ENCODE data around the gene ADSS2. TPM values are rescaled to one million over a fixed set of nuclear protein-coding genes. Genes with fewer than 3 reads are reported as not detected.
A peak's percentile ranks its signal among the peaks of the same experiment; 100 is the strongest.
"Not testable (repeated sequence)": the region's sequence is repeated elsewhere in the genome, so short reads cannot be mapped to it uniquely, and the experiment has no call there.

The ADSS2 gene
- 43.3 and 53.1 TPM in 2 replicates for total RNA-seq (2014; rRNA removed; shearing (Covaris generic))
- polyA plus RNA-seq (2015; cell fraction: cytosol; rRNA removed): 58.8 and 65.1 TPM in 2 replicates
- 59.9 and 60.2 TPM in 2 replicates for polyA plus RNA-seq (2015; cell fraction: nucleus; rRNA removed)

DNA sequence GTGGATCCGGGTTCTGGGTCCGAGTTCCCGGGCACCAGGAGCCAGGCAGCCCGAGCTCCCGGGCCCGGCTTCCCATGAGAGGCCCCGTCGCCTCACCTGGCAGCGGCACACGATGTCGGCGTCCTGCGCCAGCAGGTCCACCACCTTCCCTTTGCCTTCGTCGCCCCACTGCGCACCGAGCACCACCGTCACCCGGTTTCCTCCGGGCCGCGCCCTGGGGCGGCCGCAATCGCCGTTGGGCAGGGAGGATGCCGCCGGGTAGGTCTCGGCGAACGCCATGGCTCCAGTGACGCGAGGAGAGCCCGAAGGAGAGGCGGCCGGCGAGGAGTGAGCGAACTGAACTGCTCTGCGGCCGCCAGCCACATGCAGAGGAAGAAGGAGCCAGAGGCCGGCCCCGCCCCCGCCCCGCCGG lies at the start of gene ADSS2:
ADSS2 (minus strand) TSS at position 371 of the 412 bp plus-strand sequence; CDS start at position 279, 92 bp downstream.
- no peak for DNase-seq (ENCODE audit: low read depth)

DNA sequence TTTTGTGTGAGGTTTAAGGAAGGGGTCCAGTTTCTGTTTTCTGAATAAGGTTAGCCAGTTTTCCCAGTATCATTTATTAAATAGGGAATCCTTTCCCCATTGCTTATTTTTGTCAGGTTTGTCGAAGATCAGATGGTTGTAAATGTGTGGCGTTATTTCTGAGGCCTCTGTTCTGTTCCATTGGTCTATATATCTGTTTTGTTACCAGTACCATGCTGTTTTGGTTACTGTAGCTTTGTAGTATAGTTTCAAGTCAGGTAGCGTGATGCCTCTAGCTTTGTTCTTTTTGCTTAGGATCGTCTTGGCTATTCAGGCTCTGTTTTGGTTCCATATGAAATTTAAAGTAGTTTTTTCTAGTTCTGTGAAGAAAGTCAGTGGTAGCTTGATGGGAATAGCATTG lies 48.8 kb upstream of the ADSS2 start:
- DNase-seq (ENCODE audit: low read depth): not testable (repeated sequence)

GRCh38 chr1:244499484-244499883 lies 47.8 kb upstream of the ADSS2 start:
- not testable (repeated sequence) for DNase-seq (ENCODE audit: low read depth)

DNA sequence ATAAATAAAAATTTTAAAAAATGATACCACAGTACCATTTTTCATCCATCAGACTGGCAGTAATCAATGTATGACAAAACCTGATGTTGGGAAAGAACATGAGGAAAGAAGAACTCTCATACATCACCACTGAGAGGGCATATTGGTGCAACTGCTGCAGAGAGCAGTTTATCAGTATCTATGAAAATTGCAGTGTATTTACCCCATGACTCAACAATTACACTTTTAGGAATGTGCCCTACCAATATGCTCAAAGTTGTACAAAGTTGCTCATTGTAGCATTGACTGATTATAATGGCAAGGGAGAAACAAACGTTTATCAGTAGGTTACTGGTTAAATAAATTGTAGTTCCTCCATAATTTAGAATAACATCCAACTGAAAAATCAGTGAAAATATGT lies 46.1 kb upstream of the ADSS2 start:
- no peak for DNase-seq (ENCODE audit: low read depth)

DNA sequence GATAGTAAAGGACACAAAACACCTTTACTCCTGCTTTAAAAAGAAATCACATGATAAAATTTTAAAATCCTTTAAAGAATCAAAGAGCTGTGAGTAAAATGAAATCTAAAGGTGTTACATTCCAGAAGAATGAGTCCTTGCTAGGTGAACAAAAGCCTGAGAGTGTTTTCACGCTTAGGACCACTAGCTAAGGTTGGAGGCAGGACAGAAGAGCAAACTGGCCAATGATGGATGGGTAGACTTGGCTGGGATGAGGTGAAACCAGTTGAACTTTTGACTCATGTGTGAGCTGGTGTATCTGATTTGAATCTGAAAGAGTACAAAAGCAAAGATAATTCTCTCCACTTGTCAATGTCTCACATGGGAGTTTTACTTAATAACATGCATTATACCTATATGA lies 44.5 kb upstream of the ADSS2 start:
- no peak for DNase-seq (ENCODE audit: low read depth)

GRCh38 chr1:244494653-244495052 lies 42.9 kb upstream of the ADSS2 start:
- DNase-seq (ENCODE audit: low read depth): no peak

GRCh38 chr1:244484971-244485370 lies 33.3 kb upstream of the ADSS2 start:
- not testable (repeated sequence) for DNase-seq (ENCODE audit: low read depth)

DNA sequence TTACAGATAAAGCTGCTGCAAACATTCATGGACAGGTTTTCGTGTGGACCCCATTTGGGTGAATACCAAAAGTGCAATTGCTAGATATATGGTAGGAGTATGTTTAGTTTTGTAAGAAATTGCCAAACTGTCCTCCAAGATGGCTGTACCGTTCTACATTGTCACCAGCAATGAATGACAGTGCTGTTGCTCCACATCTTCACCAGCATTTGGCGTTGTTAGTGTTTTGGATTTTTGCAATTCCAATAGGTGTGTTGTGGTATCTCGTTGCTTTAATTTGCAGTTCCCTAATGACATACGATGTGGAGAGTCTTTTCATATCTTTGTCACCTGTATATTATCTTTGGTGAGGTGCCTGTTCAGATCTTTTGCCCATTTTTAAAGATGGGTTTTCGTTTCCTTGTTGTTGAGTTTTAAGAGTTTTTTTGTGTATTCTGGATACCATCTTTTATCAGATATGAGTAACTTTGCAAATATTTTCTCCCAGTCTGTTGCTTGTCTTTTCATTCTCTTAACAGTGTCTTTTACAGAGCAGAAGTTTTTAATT lies 21.4 kb upstream of the ADSS2 start:
- no peak for DNase-seq (ENCODE audit: low read depth)

GRCh38 chr1:244466724-244467123 lies 15.0 kb upstream of the ADSS2 start:
- DNase-seq (ENCODE audit: low read depth): no peak

DNA sequence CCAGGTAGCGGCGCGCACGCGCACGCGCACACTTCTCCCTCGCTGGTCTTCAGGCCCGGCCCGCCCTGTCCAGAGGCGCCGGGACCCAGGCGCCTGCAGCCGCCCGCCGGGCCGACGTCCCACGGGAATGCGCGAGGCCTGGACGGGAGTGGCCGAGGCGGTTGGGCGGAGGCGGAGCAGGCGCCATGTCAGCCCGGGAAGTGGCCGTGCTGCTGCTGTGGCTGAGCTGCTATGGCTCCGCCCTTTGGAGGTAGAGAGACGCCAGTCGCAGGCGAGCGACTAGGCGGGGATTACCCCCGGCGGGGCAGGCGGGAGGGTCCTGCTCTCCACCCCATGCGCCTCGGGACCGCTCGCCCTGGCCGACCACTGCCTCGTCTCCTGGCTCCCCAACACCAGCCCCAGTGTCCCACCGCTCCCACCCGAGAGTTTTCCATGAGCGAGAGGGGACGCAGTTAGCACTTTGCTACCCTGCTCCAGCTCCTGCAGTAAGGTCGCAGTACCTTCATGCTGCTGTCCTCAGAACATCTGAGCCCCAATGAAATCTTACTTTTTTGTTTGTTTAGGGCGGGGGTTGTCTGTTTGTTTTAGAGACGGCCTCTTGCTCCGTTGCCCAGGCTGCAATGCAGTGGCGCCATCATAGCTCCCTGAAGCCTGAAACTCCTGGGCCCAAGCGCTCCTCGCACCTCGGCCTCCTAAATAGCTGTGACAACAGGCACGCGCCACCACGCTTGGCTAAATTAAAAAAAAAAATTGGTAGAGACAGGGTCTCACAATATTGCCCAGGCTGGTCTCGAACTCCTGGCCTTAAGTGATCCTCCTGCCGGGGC lies 9.7 kb upstream of the ADSS2 start, which contains the start of gene CATSPERE:
CATSPERE (plus strand) TSS at position 29 of the 827 bp plus-strand sequence; CDS start at position 186, 157 bp downstream.
- no peak for DNase-seq (ENCODE audit: low read depth)

DNA sequence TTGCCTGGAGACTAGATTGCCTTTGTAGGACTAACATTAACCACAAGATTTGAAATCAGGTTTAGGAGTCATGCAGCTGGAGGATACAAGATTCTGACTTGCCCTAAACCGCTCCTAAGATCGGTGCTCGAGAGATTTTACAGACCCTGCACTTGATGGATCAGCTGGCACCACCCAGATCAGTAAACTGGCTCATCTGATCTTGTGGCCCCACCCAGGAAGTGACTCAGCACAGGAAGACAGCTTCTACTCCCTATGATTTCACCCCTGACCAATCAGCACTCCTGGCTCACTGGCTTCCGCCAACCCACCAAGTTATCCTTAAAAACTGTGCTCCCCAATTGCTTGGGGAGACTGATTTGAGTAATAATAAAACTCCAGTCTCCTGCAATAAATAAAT lies 8.5 kb upstream of the ADSS2 start:
- DNase-seq (ENCODE audit: low read depth): peak; percentile 39

DNA sequence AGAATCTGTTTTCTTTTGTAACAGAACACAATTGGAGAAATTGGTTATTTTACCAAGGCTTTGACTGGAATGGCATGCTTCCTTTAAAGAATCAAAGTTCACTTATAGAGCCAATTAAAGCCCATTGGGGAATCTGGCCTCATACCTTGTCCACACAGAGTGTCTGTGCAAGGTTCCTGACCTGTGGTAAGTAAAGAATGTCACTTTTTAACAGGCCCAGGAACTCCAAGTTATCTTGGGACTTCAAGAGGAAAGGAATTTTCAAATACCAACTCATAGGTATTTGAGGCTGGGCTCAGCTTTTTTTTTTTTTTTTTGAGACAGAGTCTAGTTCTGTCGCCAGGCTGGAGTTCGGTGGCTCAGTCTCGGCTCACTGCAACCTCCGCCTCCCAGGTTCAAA lies 7.1 kb upstream of the ADSS2 start:
- no peak for DNase-seq (ENCODE audit: low read depth)

- DNase-seq (ENCODE audit: low read depth): no peak
These were observed 4.9 kb upstream of the ADSS2 start for GRCh38 chr1:244456586-244456985.

- DNase-seq (ENCODE audit: low read depth): no peak
These were observed 2.7 kb upstream of the ADSS2 start for GRCh38 chr1:244454412-244454811.

DNA sequence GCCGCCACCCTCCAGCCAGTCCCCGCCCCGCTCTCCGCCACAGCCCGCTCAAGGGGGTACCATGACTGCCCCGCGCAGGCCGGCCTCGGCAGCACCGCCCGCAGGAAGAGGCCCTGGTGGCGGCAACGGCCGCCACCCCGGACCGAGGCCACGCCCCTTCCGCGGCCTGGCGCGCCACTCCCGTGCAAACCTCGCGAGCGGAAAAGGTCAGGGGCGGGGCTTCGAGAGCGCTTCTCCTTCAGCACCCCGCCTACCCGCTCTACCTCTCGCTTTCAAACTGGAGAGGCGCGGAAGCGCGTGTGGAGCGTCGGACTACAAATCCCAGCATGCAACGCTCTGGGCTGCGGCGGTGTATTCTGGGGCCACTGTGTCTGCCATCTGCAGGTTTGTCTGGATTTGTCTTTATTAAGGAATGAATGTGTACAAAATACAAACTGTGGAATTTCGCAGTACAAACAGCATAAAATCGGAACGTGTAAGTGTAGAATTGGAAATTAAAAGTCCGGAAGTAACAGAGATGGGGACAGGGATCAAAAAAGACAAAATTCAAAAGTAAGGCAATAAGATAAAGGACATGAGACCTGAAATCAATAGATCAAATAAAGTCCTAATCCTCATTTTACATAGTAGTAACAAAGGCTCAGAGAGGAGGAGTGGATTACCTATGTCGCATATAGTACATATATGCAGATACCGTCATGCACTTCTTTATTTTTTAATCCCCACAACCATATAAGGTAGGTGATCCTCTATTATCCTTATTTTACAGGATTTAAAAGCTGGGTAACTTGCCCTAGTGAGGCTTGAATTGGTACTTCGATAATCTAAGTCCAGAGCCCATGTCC lies 464 bp upstream of the ADSS2 start:
- DNase-seq (ENCODE audit: low read depth): peak; percentile 99

DNA sequence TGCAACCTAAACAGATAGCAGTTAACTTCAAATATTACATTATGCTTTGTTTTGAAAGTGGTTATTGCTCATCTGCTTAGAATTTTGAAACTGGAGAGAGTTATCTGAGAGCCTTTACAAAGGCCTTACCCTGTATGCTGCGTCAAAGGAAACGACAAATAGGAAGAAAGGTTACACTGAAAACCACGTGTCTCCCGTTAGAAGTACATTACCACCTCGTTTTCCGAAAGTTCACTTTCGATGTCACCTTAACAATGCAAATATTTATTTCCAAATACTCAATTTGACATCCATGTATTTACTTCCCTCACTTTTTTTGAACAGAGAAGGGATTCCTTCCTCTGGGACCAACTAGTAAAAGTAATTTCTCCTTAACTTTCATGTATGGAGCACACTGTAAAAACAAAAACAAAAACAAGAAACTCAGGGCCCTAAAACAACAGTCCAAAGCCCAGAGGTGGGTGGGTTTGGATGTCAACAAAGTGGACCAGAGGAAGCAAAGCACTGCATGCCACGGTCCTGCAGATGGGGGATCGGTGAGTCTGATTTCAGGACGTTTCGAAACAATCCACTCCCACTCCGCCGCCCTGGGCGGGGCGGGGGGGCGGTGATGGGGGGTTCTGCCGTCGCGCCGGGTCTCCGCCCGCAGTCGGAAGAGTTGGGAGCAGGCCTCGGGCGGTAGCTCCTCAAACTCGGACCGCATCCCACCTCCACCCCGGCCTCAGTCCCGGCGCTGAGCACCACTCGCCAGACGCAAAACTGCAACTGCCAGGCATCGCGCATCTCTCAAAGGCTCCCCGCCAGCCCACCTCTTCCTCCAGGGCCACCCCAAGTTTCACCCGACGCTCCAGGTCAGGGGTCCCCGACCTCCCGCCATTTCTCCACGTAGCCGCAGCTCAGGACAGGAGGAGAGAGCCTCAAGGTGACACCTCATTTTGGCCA lies 841 bp downstream of the ADSS2 start:
- DNase-seq (ENCODE audit: low read depth): peak; percentile 55

GRCh38 chr1:244449936-244450508 lies 1.7 kb downstream of the ADSS2 start:
- DNase-seq (ENCODE audit: low read depth): no peak

DNA sequence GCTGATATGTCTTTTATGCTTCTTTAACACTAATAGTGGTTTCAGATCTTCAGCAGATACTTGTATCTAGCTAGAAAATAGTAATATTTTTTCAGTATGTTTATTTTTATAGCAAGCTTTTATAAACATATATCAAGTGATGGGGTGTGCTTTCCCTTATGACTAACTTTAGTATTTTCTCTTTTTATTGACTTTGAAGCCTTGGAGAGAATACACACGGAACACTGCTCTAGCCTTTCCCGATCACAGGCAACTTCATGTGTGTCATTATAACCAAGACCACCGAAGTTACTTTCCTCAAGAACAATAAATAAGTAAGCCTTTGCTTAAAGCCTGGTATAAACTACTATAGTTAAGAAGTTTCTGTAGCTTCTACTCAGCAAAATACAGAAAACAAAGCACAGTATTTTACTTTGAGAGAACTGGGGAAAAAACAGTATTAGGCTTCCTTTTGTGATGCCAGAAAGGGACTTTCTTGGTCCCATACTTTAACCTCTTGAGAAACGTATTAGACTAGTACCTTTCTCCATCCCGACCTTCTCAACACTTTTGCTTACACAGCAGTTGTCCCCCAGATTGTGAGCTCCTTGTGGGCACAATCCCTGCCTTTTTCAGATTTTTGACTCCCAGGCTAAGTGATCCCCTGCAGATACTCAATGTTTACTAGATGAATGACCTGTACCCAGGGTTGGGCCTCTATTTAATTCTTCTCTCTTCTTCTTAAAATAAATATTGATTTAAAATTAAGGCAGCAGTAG lies 3.3 kb downstream of the ADSS2 start:
- no peak for DNase-seq (ENCODE audit: low read depth)

DNA sequence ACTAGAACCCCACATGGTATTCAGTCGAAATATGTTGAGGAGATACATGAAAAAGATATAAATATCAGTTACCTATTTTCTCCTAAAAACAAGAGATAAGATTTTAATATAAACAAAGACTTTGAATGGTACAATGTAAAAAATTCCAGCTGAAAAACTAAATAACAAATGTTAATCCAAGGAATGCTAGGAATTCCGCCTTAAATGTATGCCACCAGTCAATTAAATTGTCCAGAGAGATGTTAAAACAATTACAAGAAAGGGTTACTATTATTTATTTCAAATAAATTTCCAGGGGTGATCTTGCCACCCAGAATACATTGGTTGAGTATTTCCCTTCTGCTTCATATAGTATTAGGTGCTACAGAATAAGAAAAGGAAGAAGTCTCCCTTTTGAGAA lies 4.2 kb downstream of the ADSS2 start:
- no peak for DNase-seq (ENCODE audit: low read depth)
